HG02943 (cell line): ENCODE measurements around the gene TRIM62.

ENCODE experiments used
- ATAC-seq: cut with Tn5 transposase; IDR thresholded peaks from one replicate; pipeline ENCODE4 v1.9.1; 2021; ENCODE audit warnings: mild to moderate bottlenecking, low read depth, moderate library complexity; ENCODE audit not compliant: unreplicated experiment

TRIM62 gene

GRCh38 chr1:33181921-33182341, at the start of gene TRIM62:
Gene TRIM62 (minus strand): TSS chr1:33182043. CDS start chr1:33181432, 611 bp downstream.
- peak; percentile 27 for ATAC-seq

GRCh38 chr1:33231166-33231565, 49.3 kb upstream of the TRIM62 start:
- no peak for ATAC-seq

- ATAC-seq: no peak
Observed at GRCh38 chr1:33228935-33229487, 47.2 kb upstream of the TRIM62 start.

GRCh38 chr1:33225586-33225985, 43.7 kb upstream of the TRIM62 start:
- no peak for ATAC-seq

- no peak for ATAC-seq
Observed at GRCh38 chr1:33224166-33224707, 42.4 kb upstream of the TRIM62 start.

- ATAC-seq: no peak
Observed at GRCh38 chr1:33222381-33222780, 40.5 kb upstream of the TRIM62 start.

- no peak for ATAC-seq
Observed at GRCh38 chr1:33221385-33221758, 39.5 kb upstream of the TRIM62 start.

- ATAC-seq: no peak
Observed at GRCh38 chr1:33220676-33221384, 39.0 kb upstream of the TRIM62 start.

GRCh38 chr1:33219886-33220661, 38.2 kb upstream of the TRIM62 start:
- no peak for ATAC-seq

GRCh38 chr1:33211972-33212371, 30.1 kb upstream of the TRIM62 start:
- ATAC-seq: no peak

- ATAC-seq: no peak
Observed at GRCh38 chr1:33206340-33206739, 24.5 kb upstream of the TRIM62 start.

- no peak for ATAC-seq
Observed at GRCh38 chr1:33195556-33195955, 13.7 kb upstream of the TRIM62 start.

GRCh38 chr1:33191731-33192275, 10.0 kb upstream of the TRIM62 start:
- no peak for ATAC-seq

- ATAC-seq: no peak
Observed at GRCh38 chr1:33190701-33191100, 8.9 kb upstream of the TRIM62 start.

GRCh38 chr1:33188572-33189275, 6.9 kb upstream of the TRIM62 start:
- ATAC-seq: no peak

- ATAC-seq: no peak
Observed at GRCh38 chr1:33186936-33187335, 5.1 kb upstream of the TRIM62 start.

- no peak for ATAC-seq
Observed at GRCh38 chr1:33185541-33185940, 3.7 kb upstream of the TRIM62 start.

GRCh38 chr1:33183306-33183705, 1.5 kb upstream of the TRIM62 start:
- ATAC-seq: no peak

- ATAC-seq: no peak
Observed at GRCh38 chr1:33182896-33183295, 1.1 kb upstream of the TRIM62 start.

GRCh38 chr1:33182401-33182841, 578 bp upstream of the TRIM62 start:
- no peak for ATAC-seq
